GM19023 (cell line): ENCODE measurements around the gene MACROD2.

Source experiments
- ATAC-seq: cut with Tn5 transposase; IDR thresholded peaks from one replicate; pipeline ENCODE4 v1.9.1; 2021; ENCODE audit warnings: mild to moderate bottlenecking, moderate library complexity; ENCODE audit not compliant: unreplicated experiment

The MACROD2 gene

GRCh38 chr20:14055127-14055742, 59.9 kb downstream of the MACROD2 start:
- no peak for ATAC-seq

DNA sequence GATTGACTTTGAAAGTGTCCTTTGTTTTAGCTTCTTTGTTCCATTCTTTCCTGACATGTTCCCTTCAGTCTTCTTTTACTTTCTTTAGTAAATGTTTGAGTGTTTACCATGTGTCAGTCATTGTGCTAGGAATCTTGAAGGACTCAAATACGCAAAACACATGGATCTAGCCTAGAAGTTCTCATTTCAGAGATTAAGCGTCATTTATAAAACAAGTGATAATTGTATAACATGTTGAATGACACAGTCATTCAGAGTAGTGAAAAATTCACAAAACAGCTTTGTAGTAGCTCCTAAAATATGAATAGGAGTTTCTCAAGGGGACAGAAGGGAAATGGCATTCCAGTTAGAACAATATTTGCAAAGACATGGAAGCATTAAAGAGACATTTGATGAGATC, 66.9 kb downstream of the MACROD2 start:
- ATAC-seq, result no peak

DNA sequence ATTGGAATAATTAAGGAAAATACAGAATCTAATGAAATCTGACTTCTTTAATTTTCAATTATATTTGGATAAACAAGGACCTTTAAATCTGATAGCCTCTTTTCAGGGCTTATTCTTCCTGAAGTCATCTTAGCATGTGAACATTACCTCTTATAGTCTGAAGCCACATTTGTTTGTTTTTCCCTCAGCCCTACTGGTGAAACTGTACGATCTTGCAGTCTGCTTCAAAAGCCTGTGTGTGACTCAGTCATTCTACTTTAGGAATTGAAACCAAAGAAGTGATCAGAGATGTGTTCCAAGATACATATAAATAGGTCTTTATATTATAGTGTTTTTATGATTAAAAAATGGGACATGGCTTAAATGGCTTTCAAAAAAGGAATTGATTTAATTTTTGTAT, 67.5 kb downstream of the MACROD2 start:
- no peak for ATAC-seq

DNA sequence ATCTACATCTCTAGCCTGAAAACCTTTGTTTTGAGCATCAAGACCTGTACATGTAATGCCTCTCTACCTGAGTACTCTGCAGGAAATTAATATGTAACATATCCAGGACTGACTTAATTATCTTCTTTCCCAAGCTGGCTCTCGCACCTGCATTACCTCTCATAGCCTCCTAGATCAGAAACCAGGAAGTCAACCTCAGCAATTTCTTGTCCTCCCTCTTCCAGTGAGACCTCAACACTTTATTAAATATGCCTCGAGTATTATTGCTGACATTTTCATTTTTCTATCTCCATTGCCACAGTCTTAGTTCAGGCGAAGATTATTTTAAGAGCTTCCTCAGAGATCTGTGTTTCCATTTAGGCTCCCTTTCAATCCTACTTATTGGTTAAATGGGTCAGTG, 69.0 kb downstream of the MACROD2 start:
- no peak for ATAC-seq

- ATAC-seq, result no peak
Observed at GRCh38 chr20:14064921-14065320, 69.6 kb downstream of the MACROD2 start.

DNA sequence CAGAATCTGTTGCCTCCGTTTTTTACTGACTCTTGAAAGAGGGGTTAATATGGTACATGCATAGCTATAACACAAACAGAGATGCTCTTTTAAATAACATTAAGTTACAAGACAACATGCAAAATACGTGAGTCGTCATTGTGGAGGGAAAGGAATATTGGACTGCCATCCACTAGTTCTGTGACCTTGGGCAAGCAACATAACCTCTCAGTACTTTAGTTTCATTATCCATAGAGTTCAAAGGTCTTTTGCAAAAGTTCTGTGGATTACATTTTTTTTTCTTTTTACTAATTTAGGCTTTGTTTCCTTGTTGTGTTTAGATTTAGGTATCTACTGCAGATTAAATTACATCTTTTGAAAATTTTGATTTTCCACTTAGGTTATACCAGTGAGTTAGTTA, 70.5 kb downstream of the MACROD2 start:
- ATAC-seq, result no peak

DNA sequence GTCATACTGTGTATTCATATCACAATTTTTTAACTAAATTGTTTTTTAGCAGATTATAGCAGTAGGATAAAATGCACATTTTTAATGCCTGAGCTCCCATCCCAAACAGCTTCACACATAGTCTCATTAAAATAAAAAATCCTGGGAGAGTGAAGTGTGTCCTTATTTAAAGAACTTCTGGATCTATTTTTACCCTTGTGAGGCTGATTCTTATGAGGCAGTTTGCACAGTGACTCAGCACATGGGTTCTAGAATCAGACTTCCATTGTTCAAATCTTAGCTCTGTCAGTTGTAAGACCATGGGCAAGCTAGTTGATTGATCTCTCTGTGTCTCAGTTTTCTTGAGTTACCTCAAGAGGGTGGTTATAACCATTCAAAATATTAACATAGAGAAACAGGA, 72.3 kb downstream of the MACROD2 start:
- ATAC-seq, result no peak

GRCh38 chr20:14069796-14070195, 74.5 kb downstream of the MACROD2 start:
- ATAC-seq, result no peak

- no peak for ATAC-seq
Observed at GRCh38 chr20:14093652-14094051, 98.3 kb downstream of the MACROD2 start.

DNA sequence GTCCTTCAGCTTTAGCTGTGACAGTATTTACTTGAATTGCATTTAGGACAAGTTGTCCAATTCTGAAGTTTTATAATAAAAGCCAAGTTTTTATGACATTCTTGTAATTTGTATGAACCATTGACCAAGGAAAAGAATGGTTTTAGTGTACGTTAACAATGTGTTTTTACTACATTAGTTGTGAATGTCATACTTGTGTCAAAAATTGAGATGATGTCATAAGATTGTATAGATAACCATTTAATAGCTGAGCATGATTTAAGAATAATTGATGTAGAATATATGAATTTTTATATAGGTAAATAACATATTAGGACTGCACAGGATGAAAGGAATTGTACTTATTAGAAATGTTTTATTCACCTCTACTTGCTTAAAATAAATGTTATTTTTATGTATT, 102.9 kb downstream of the MACROD2 start:
- ATAC-seq, result no peak

DNA sequence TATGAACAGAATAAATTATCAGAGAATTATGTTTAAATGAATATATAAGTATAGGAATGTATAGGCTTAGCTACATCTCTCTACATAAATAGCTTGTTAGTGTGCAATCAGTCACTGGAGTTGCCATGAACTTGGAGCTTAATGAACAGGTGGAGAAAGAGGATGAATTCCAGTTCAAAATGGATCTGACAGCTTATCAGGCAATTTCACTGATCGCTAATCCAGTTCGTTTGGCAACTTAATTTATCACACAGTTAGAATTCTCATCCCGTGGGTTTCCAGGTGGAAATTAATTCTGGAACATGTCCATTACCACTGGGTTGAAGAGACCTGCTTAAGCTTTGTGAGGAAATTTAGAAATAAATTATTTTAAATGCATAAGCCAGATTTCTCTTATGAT, 118.1 kb downstream of the MACROD2 start:
- ATAC-seq, result no peak

GRCh38 chr20:14114065-14114704, 118.9 kb downstream of the MACROD2 start:
- ATAC-seq, result no peak

- no peak for ATAC-seq
Observed at GRCh38 chr20:14116037-14116436, 120.7 kb downstream of the MACROD2 start.

DNA sequence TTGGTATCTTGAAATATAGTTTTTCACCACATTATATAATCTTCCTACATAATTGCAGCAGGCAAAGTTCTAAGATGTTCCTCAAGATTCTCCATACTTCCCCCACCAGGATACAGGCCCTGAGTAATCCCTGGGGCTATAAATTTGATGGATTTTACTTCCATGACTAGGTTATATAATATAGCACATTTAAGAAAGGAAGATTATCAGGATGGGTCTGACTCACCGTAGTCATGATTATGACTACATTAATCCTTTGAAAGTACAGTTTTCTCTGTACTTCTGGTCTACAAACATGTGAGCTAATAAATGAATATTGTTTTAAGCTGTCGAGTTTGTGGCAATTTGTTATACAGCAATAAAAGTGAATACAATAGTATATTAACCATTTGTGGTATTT, 122.5 kb downstream of the MACROD2 start:
- no peak for ATAC-seq

GRCh38 chr20:14126856-14127255, 131.5 kb downstream of the MACROD2 start:
- ATAC-seq, result no peak

- no peak for ATAC-seq
Observed at GRCh38 chr20:14127514-14128223, 132.4 kb downstream of the MACROD2 start.

- no peak for ATAC-seq
Observed at GRCh38 chr20:14134004-14134403, 138.7 kb downstream of the MACROD2 start.

- no peak for ATAC-seq
Observed at GRCh38 chr20:14142171-14142570, 146.9 kb downstream of the MACROD2 start.

- ATAC-seq, result no peak
Observed at GRCh38 chr20:14142964-14143627, 147.8 kb downstream of the MACROD2 start.

GRCh38 chr20:14148042-14148441, 152.7 kb downstream of the MACROD2 start:
- ATAC-seq, result no peak

- ATAC-seq, result no peak
Observed at GRCh38 chr20:14155361-14155760, 160.0 kb downstream of the MACROD2 start.

DNA sequence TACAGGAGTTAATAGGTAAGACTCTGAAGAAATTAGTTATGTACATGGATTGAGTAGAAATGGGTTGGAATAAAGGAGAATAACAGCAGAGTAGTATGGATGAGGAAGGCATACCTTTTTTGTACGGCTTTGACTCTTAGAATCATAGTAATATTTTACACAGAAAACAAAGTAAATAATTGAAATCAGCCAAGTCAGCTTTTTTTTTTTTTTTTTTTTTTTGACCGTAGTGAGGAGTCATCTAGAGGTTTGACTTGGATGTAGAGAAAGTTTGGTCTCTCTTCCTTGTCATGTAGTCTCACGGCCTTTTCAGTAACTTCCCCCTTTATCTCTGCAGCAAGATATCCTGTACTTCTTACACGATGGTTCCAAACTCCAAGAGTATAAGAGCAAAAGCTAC, 183.2 kb downstream of the MACROD2 start:
- ATAC-seq, result no peak
